IMR-90 (cell line): ENCODE data around the gene KDM3B. TPM values are rescaled to one million over a fixed set of nuclear protein-coding genes. Genes with fewer than 3 reads are reported as not detected.
A peak's percentile ranks its signal among the peaks of the same experiment; 100 is the strongest.

Source experiments
- ATAC-seq: fragments of 200-7000 bp; cut with Tn5 transposase; 2 replicates; pipeline ENCODE4 v1.9.1; 2020; ENCODE audit warnings: low read depth, mild to moderate bottlenecking, moderate library complexity
- BruUV-seq: library from RNA; stranded (reverse); fragments of 400-500 nt; replicated peaks from 2 replicates; lab custom pipeline; 2021; lab: Mats Ljungman, UMichigan
- CTCF ChIA-PET: fragments of 300-600 bp; formaldehyde crosslinking; extraction: SDS; loops from one replicate; lab custom pipeline; 2021; ENCODE audit warnings: antibody characterized with exemption; lab: Yijun Ruan, JAX
- POLR2A ChIA-PET: fragments of 300-600 bp; sonication (Branson Sonifier 250); formaldehyde crosslinking; loops from one replicate; lab custom pipeline; 2022; ENCODE audit warnings: antibody characterized with exemption; ENCODE audit not compliant: unreplicated experiment; lab: Charles Lee
- DNase-seq: peaks from one replicate; pipeline ENCODE4 v3.0.0; 2013
- H2AFZ ChIP-seq: replicated peaks from 2 replicates; pipeline ENCODE3; 2013; ENCODE audit warnings: low read length, mild to moderate bottlenecking; ENCODE audit not compliant: poor library complexity
- H2AK5ac ChIP-seq: 2 replicates; pipeline ENCODE4 v1.6.1; 2013; ENCODE audit warnings: low read depth, low read length, inconsistent platforms
- H2AK9ac ChIP-seq: replicated peaks from 2 replicates; pipeline ENCODE3; 2013; ENCODE audit warnings: mild to moderate bottlenecking, low read depth, low read length, moderate library complexity; ENCODE audit not compliant: poor library complexity
- H2BK120ac ChIP-seq: 2 replicates; pipeline ENCODE4 v1.6.1; 2013; ENCODE audit warnings: low read depth, low read length, inconsistent platforms
- H2BK15ac ChIP-seq: 3 replicates; pipeline ENCODE4 v1.6.1; 2013; ENCODE audit warnings: low read depth, low read length, inconsistent platforms
- H2BK20ac ChIP-seq: 2 replicates; pipeline ENCODE4 v1.6.1; 2013; ENCODE audit warnings: low read depth, mild to moderate bottlenecking, inconsistent platforms, low read length, moderate library complexity
- H2BK5ac ChIP-seq: 2 replicates; pipeline ENCODE4 v1.6.1; 2013; ENCODE audit warnings: mild to moderate bottlenecking, low read depth, low read length, inconsistent platforms; ENCODE audit not compliant: poor library complexity, severe bottlenecking
- H3K14ac ChIP-seq: replicated peaks from 2 replicates; pipeline ENCODE4 v1.6.1; 2013; ENCODE audit warnings: low read depth, low read length, inconsistent platforms
- H3K18ac ChIP-seq: 2 replicates; pipeline ENCODE4 v1.6.1; 2013; ENCODE audit warnings: low read depth, low read length, control low read depth
- H3K23ac ChIP-seq: 2 replicates; pipeline ENCODE4 v1.6.1; 2013; ENCODE audit warnings: low read depth, low read length, inconsistent platforms
- H3K27ac ChIP-seq: 2 replicates; pipeline ENCODE4 v1.5.1; 2013; ENCODE audit warnings: mild to moderate bottlenecking, control low read depth, low read length; ENCODE audit not compliant: insufficient read depth
- H3K27me3 ChIP-seq: 2 replicates; pipeline ENCODE4 v1.6.1; 2013; ENCODE audit warnings: low read length; ENCODE audit not compliant: control insufficient read depth, insufficient read depth
- H3K36me3 ChIP-seq: 2 replicates; pipeline ENCODE4 v1.6.1; 2013; ENCODE audit warnings: low read length, mixed read lengths; ENCODE audit not compliant: control insufficient read depth, insufficient read depth
- H3K4ac ChIP-seq: 2 replicates; pipeline ENCODE4 v1.6.1; 2013; ENCODE audit warnings: low read depth, low read length, inconsistent platforms
- H3K4me1 ChIP-seq: 2 replicates; pipeline ENCODE4 v1.6.1; 2013; ENCODE audit warnings: low read length, mixed read lengths; ENCODE audit not compliant: control insufficient read depth, insufficient read depth
- H3K4me2 ChIP-seq: 2 replicates; pipeline ENCODE4 v1.6.1; 2013; ENCODE audit warnings: low read depth, mild to moderate bottlenecking, control low read depth, low read length, moderate library complexity
- H3K4me3 ChIP-seq: 2 replicates; pipeline ENCODE4 v1.5.1; 2013; ENCODE audit warnings: low read depth, mild to moderate bottlenecking, control low read depth, low read length, moderate library complexity; ENCODE audit not compliant: insufficient read depth
- H3K56ac ChIP-seq: 2 replicates; pipeline ENCODE4 v1.6.1; 2013; ENCODE audit warnings: low read length, inconsistent platforms; ENCODE audit not compliant: insufficient read depth; ENCODE audit errors: extremely low read depth
- H3K79me1 ChIP-seq, 2 experiments: 2 replicates each; pipeline ENCODE4 v1.6.1; 2013; ENCODE audit warnings: low read length in 2 of 2, inconsistent platforms in 1 of 2, low read depth in 1 of 2
- H3K9ac ChIP-seq: 2 replicates; pipeline ENCODE4 v1.6.1; 2013; ENCODE audit warnings: low read depth, low read length, control low read depth
- H3K9me1 ChIP-seq: 2 replicates; pipeline ENCODE4 v1.6.1; 2013; ENCODE audit warnings: low read length, inconsistent platforms; ENCODE audit not compliant: insufficient read depth
- H3K9me3 ChIP-seq: 2 replicates; pipeline ENCODE4 v1.6.1; 2013; ENCODE audit warnings: low read length; ENCODE audit not compliant: control insufficient read depth, insufficient read depth
- H4K20me1 ChIP-seq: 2 replicates; pipeline ENCODE4 v1.6.1; 2013; ENCODE audit warnings: low read length, inconsistent platforms; ENCODE audit not compliant: insufficient read depth
- H4K5ac ChIP-seq: 2 replicates; pipeline ENCODE4 v1.6.1; 2013; ENCODE audit warnings: mild to moderate bottlenecking, low read depth, low read length, control low read depth
- H4K8ac ChIP-seq, 2 experiments: 2 replicates each; pipeline ENCODE4 v1.6.1; 2013; ENCODE audit warnings: low read depth in 2 of 2, low read length in 2 of 2, control low read depth in 1 of 2, inconsistent platforms in 1 of 2
- H4K91ac ChIP-seq: 2 replicates; pipeline ENCODE4 v1.6.1; 2013; ENCODE audit warnings: low read depth, low read length, inconsistent platforms; ENCODE audit not compliant: insufficient read depth
- CEBPB ChIP-seq: IDR thresholded peaks from 2 replicates; pipeline ENCODE4 v1.6.1; 2012; ENCODE audit warnings: low read depth, low read length, improper control_type of control experiment
- CTCF ChIP-seq: conservative IDR thresholded peaks from 2 replicates; pipeline ENCODE4 v1.5.1; 2012; ENCODE audit warnings: mild to moderate bottlenecking, low read depth, low read length, improper control_type of control experiment
- MAFK ChIP-seq: IDR thresholded peaks from 2 replicates; pipeline ENCODE4 v1.6.1; 2012; ENCODE audit warnings: low read depth, low read length, improper control_type of control experiment
- MXI1 ChIP-seq: IDR thresholded peaks from 2 replicates; pipeline ENCODE4 v1.6.1; 2012; ENCODE audit warnings: low read depth, mild to moderate bottlenecking, low read length, moderate library complexity, borderline replicate concordance
- POLR2A ChIP-seq: IDR thresholded peaks from 2 replicates; pipeline ENCODE4 v1.6.1; 2012; ENCODE audit warnings: mild to moderate bottlenecking, low read depth, low read length
- RFX5 ChIP-seq: IDR thresholded peaks from 2 replicates; pipeline ENCODE4 v1.8.0; 2012; ENCODE audit warnings: low read depth, mild to moderate bottlenecking, low read length, moderate library complexity
- USF2 ChIP-seq: fragments of 150-350 bp; IDR thresholded peaks from 2 replicates; pipeline ENCODE4 v1.6.1; 2017; ENCODE audit warnings: mild to moderate bottlenecking, antibody characterized with exemption, low read length, low read depth
- WGBS, 2 experiments: methylation state at CpG; one replicate each; pipeline versions ENCODE4 v1.1.5 to v1.1.7; 2013; ENCODE audit warnings: missing lambda C conversion rate in 2 of 2; ENCODE audit not compliant: insufficient read length in 1 of 2; ENCODE audit errors: extremely low coverage in 2 of 2; 5-methylcytosine and 5-hydroxymethylcytosine counted together
- dilution Hi-C: fragments of 300-500 bp; cut with HindIII; formaldehyde crosslinking; loops from one replicate; pipeline ENCODE4 v1.14.3; 2018; ENCODE audit warnings: low sequenced_read_pairs; ENCODE audit not compliant: unreplicated experiment
- in situ Hi-C: fragments of 300-500 bp; cut with MboI; formaldehyde crosslinking; loops from 3 replicates; pipeline ENCODE4 v1.14.3; 2019; ENCODE audit warnings: low sequenced_read_pairs, inconsistent platforms, mixed read lengths
- intact Hi-C: fragments of 100-400 bp; cut with micrococcal nuclease; formaldehyde crosslinking; loops from 2 replicates; pipeline ENCODE4 v1.10.0; 2022
- polyA plus RNA-seq, 3 experiments: library from polyadenylated mRNA; depleted of rRNA; stranded (reverse); fragments of >200 nt; gene quantifications; 2 replicates each; pipeline ENCODE4 v1.2.3, GENCODE V29; 2012; ENCODE audit warnings: low replicate concordance in 1 of 3
- total RNA-seq: library from RNA; depleted of rRNA; stranded (reverse); fragments of >200 nt; gene quantifications from 2 replicates; pipeline ENCODE4 v1.2.3, GENCODE V29; 2012

The KDM3B gene
- total and polyA plus RNA-seq, 2 of the 4 experiments (the other 2 are of a cell fraction): 19.4 to 35.8 TPM

- Histone ChIP-seq H2BK20ac (no peak overlapping the region), H3K4me3 (peak overlapping the region; percentile 66), H3K14ac (peak overlapping the region; percentile 65; the same call in 1 of the 2 replicates), H3K9me1 (peaks cover 23% of the 10 kb centered on the region), H4K5ac (no peak overlapping the region), H3K18ac (no peak overlapping the region), H3K4me2 (peak overlapping the region; percentile 75), H2AK9ac (peak overlapping the region; percentile 60), H4K91ac (no peak overlapping the region), H2AK5ac (no peak overlapping the region), H2AFZ (no peak overlapping the region), H3K4ac (no peak overlapping the region), H3K79me1 (peaks cover 13 to 38% of the 10 kb centered on the region in 2 experiments), H3K23ac (peak overlapping the region; percentile 63; the same call in 1 of the 2 replicates), H3K9ac (peak overlapping the region; percentile 61), H3K56ac (no peak overlapping the region), H3K27me3 (no peaks in the 10 kb centered on the region), H4K8ac (no peak overlapping the region), H2BK120ac (no peak overlapping the region), H2BK5ac (no peak overlapping the region), H3K27ac (no peak overlapping the region; the same call in 1 of the 2 replicates), H3K36me3 (peaks cover 18% of the 10 kb centered on the region), H3K4me1 (peaks cover 12% of the 10 kb centered on the region; the same call in 1 of the 2 replicates), H4K20me1 (peaks cover 56% of the 10 kb centered on the region), H3K9me3 (no peaks in the 10 kb centered on the region), H2BK15ac (no peak overlapping the region)
- no TSS peak for BruUV-seq
- DNase-seq (peak; percentile 38), ATAC-seq (no peak)
- ChIA-PET POLR2A (interaction anchor here (0.6 kb wide), 1 partner anchor 7 kb away, joined by 15 read pairs; no protein-coding TSS in a partner anchor), CTCF (interaction anchor here (0.7 kb wide), 1 partner anchor 19 kb away, joined by 3 read pairs; no protein-coding TSS in a partner anchor)
- 98% methylated on average over 10 of the region's 45 CpGs; no CpG with 5 or more reads in 1 of the 2 experiments for WGBS, 2 experiments
- in situ Hi-C loops (no loop called here), intact Hi-C loops (no loop called here), dilution Hi-C loops (no loop called here)
- TF ChIP-seq CTCF (no peak), CEBPB (no peak), MXI1 (no peak), RFX5 (no peak), MAFK (no peak), POLR2A (no peak), USF2 (peak; percentile 79)
These were observed 114.6 kb downstream of the KDM3B start for GRCh38 chr5:138466900-138467710.
